ENCODE measurements around the gene MAP3K5.

The MAP3K5 gene

DNA sequence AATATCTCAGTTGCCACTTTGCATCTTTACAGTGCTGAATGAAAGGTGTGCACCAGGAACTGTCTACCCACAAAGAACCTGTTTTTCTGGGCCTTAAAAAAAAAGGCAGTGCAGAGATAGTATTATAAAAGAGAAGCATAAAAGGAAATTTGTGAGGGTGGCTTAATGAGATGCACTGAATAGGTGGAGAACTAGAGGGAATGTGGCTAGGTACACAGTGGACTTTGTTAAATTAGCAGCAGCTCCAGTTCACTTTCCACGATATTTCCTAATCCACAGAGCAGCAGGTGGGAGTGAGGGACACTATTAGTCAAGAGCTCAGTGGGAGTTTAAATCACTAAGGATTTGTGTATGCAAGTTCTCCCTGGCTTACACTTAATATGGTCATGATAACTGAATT, 280.9 kb downstream of the MAP3K5 start:
- peak in 1 of 4 experiments; percentile 14 for DNase-seq

DNA sequence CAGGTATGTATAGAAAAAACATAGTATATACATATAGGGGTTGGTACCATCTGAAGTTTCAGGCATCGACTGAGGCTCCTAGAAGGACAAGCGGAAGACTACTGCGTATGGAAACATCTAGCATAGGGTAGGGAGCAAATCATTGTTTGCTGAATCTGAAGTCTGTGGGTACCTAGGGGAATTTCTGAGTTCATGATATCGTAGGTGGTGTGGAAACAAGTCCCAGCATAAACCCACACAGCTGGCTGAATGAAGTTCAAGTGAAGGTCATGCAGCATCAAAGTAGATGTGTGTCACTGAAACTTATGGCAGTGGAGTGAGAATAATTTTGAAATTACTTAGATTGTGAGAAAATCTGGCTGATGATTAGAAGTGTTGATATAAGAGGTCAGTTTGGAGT, 281.5 kb downstream of the MAP3K5 start:
- peak in 1 of 4 experiments; percentile 42 for DNase-seq

DNA sequence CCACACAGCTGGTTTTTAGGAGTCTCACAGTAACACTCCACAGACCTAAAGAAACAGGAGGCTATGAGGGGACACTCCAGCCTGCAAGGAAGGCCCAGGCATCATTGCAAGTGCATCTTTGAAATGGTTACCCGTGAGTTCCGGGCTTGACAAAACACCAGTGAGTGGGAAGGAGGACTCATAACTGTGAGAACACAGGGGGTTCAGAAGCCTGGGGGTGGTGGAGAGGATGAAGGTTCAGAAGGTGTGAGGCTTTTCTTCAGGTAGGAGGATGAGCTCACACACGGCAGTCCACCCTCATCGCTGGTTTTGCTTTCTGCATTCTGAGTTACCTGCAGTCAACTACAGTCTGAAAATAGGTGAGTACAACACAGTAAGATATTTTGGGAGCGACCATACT, 282.0 kb downstream of the MAP3K5 start:
- DNase-seq = no peak

DNA sequence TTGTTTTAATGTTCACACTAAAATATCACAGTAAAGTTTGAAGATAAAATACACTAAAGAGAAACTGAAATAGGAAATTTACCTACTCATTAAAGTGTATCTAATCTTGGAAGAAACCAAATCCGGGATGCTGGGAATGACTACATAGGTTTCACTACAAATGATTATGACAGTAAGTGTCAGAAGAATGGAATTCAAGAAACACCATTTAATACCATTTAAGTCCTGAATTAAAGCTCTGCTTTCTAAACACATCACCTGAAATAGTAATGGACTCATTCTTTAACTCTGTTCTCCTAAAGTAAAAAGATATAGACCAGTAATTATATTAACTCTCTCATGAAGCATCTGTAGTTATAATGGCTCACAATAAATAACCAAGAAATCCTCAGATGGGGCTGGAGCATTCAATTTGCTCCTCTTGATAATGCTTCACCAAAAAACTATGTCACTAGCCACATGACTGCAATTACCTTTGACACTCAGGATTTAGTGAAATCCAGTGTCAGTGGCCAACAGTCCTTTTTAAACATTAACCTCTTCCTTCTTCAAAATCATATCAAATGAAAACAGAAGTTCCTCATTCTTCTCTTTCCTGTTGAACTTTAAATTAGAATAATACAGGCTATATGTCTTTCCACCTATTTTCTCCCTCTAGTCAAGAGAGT, 283.4 kb downstream of the MAP3K5 start:
- DNase-seq = no peak

Data from suppressor macrophage (primary cell).